NCI-H2107 treated with DMSO at 0.1 percent for 48 hours (cell line): ENCODE data around the gene MTOR.
"Not testable (repeated sequence)": the region's sequence is repeated elsewhere in the genome, so short reads cannot be mapped to it uniquely, and the experiment has no call there.

Experiments
- DNase-seq: peaks from one replicate; lab custom pipeline; 2025; ENCODE audit not compliant: unreplicated experiment; lab: John Stamatoyannopoulos, UW

MTOR gene

DNA sequence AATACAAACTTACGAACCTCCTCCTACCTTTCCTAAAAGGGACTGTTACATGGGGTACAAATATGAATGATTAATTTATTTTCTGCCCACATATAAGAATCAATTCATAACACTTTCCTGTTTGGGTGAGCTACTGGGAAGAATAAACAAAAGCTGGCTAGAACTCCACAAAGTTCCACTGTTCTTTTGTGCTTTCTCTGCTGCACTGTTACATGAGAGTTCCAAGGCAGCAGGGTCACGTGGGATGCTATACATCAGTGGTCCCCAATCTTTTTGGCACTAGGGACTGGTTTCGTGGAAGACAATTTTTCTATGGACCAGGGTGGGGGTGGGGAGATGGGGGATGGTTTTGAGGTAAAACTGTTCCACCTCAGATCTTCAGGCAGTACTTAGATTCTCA is 75.4 kb downstream of the MTOR start:
- DNase-seq: no peak

- no peak for DNase-seq
These were observed 77.4 kb downstream of the MTOR start for GRCh38 chr1:11184973-11185372.

DNA sequence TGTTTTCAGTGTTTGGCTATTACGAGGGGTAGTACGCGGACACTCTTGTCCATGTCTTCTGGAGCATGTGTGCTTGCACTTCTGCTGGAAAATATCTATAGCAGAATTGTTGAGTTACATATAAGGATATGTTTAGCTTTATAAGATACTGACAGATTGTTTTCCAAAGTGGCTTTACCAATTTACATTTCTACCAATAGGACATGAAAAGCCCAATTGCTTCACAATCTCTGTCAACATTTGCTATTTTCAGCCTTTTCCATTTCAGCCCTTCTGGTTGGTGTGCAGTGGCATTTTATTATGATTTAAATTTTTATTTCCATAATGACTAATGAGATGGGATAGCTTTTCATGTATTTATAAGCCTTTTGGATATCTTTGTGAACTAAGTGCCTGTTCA is 79.5 kb downstream of the MTOR start:
- no peak for DNase-seq

DNA sequence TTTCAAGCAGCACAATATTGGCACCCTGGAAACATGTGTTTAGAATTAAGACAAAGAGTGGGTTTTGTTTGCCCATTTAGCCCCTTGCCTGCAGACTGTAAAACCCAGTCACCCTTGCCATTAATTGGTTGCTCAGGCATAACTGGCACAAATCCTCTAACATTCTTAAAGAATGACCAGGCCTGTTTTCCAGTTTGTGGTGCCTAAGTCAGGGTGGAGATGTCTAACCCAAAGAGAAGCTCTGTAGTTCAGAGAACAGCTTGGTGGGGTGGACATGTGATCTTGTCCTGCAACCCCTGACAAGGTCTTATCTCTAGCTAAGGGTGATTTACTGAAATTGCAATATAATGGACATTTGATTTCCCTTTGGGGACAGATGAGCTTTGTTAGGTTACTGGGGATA is 82.0 kb downstream of the MTOR start:
- DNase-seq: no peak

GRCh38 chr1:11179749-11180148 is 82.6 kb downstream of the MTOR start:
- not testable (repeated sequence) for DNase-seq

GRCh38 chr1:11179125-11179524 is 83.2 kb downstream of the MTOR start:
- DNase-seq: no peak

- peak; percentile 12 for DNase-seq
These were observed 84.0 kb downstream of the MTOR start for GRCh38 chr1:11178021-11179015.

GRCh38 chr1:11176081-11176706 is 86.2 kb downstream of the MTOR start:
- no peak for DNase-seq

DNA sequence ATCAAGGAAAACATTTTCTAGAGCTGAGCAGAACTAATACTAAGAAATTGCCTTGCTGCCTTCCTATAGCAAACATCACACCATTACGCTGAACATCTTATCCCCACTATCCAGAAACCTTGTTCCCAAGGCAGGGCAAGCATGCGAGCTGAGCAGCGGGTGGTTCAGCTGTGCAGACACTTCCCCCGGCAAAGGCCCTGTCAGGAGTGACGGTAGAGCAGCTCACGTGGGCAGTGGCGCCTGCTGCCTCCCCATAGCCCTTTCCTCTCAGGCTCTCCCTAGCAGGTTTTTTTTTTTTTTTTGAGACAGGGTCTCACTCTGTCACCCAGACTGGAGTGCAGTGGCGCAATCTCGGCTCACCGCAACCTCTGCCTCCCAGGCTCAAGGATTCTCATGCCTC is 86.9 kb downstream of the MTOR start:
- no peak for DNase-seq

DNA sequence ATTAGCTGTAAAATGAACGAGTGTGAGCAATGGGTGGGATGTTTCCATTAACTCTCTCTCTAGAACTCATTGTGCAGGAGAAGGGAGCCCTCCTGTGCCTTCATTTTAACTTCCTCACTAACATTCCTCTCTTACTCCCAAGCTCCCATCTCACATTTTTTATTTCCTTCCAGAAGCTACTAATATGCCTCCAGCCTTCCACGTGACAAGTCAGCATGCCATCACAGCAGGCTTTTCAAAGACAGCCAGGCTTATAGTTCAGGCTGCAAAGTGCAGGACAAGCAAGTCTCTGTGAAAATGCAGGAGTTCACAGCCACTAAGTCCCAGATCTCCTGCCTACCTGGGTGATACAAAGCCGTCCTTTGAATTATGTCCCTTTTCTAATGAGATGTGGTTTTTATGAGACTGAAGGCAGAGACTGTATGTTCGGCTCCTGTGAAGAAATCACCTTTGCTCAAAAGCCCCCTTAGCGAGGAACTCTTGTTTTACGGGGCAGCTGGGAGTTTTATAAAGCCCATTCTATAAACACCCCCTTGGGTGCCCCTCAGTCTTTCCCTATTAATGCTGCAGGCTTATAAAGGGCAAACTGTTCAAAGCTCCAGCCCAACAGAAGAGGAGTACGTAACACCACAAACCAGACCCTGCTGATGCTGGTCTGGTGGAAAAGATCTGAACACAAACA is 87.9 kb downstream of the MTOR start:
- no peak for DNase-seq

GRCh38 chr1:11170102-11170501 is 92.2 kb downstream of the MTOR start:
- DNase-seq: no peak

- DNase-seq: no peak
These were observed 93.1 kb downstream of the MTOR start for GRCh38 chr1:11169202-11169601.

DNA sequence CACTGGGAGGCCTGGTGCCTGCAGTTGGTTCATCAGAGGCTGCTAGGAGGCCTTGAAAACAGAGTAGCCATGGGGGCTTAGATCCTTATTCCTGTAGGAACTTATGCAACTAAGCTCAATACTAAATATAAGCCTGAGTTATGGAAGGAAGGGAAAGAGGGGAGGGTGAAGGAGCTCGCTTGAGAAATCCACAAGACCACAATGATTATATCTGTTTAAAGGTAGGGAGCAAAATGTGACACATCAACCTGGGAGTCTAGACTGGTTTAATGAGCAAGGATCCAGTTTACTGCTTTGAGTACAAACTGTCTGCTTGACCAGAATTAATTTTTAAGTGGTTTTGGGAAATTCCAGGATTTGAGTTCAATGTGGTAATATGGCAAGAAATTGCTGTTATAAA is 93.6 kb downstream of the MTOR start:
- DNase-seq: no peak

GRCh38 chr1:11166744-11167143 is 95.6 kb downstream of the MTOR start:
- DNase-seq: not testable (repeated sequence)

DNA sequence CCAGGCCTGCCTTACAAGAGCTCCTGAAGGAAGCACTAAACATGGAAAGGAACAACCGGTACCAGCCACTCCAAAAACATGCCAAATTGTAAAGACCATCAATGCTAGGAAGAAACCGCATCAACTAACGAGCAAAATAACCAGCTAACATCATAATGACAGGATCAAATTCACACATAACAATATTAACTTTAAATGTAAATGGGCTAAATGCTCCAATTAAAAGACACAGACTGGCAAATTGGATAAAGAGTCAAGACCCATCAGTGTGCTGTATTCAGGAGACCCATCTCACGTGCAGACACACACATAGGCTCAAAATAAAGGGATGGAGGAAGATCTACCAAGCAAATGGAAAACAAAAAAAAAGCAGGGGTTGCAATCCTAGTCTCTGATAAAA is 99.6 kb downstream of the MTOR start:
- not testable (repeated sequence) for DNase-seq

- DNase-seq: no peak
These were observed 103.5 kb downstream of the MTOR start for GRCh38 chr1:11158720-11159321.

DNA sequence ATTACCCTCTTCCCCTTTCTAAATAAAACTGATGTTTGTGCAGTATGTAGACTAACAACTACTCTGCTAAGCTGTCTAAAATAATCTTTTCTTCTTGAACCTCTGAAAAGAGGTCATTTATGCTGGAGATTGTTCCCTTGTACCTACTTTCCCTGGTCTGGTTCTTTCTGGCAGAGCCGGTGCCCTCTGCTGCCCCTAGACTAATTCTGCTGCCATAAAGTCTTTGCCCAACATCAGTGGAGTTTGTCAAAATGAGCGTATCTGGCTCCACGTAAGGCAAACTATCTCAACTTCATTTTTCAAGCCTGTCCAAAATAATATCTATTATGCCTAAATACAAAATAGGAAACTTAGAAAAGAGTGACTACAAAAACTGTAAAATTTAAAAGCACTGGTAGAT is 104.1 kb downstream of the MTOR start:
- no peak for DNase-seq

GRCh38 chr1:11157867-11158266 is 104.5 kb downstream of the MTOR start:
- DNase-seq: peak; percentile 69

GRCh38 chr1:11157394-11157793 is 105.0 kb downstream of the MTOR start:
- DNase-seq: no peak

DNA sequence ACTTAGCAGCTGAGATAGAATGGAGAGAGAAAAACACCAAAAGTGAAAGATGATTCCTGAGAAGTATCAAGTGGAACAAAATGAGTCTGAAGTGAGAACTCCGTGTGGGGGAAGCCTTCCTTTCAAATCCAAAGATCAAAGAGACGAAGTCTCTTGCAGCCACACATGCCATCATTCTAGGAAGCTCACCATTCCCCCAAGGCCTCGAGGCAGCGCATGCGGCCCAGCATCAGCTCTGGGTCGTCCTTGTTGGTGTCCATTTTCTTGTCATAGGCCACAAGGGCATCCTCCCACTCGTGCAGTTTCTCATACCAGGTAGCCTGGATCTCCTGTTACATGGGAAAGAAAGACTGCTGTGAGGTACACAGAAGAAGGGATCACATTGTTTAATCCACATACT is 105.4 kb downstream of the MTOR start:
- no peak for DNase-seq

DNA sequence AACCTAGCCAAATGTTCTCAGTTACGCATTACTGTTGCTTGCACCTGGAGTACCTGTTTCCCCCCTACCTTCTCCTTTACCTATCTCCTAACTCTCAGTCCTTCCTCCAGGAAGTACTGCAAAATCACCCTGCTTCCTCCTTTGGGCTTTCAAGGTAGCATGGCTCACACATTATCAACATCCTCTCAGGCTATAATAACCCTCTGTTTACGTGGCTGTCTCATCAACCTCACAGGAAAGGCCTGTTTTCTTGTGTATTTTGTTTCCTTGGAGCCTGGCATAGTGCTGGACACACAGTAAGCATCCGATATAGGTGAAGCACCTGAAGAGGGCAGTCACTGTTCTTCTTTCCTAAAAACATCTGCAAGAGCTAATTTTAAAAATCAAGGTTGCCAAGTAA is 105.9 kb downstream of the MTOR start:
- no peak for DNase-seq
